ENCODE measurements around the gene GPSM1. TPM values are rescaled to one million over a fixed set of nuclear protein-coding genes. Genes with fewer than 3 reads are reported as not detected.

The GPSM1 gene
- total and polyA plus RNA-seq, 4 donors = 12.6 to 41.6 (median 22.7) TPM

DNA sequence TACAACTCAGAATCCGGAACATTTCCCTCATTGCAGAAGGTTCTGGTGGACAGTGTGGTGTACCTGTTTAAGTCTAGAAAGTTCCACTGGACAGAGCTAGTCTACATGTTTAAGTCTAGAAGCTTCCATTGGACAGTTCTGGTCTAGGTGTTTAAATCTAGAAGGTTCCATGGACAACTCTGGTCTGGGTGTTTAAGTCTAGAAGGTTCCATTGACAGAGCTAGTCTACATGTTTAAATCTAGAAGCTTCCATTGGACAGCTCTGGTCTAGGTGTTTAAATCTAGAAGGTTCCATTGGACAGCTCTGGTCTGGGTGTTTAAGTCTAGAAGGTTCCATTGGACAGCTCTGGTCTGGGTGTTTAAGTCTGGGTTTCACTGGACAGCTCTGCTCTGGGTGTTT is 48.4 kb upstream of the GPSM1 start:
- H3K9me3 ChIP-seq (ENCODE audit: control insufficient read depth in 4 of 4, insufficient read depth in 3 of 4, low read length in 3 of 4) = peaks cover 0 to 8% (median 0%) of the 10 kb centered on the region in 4 donors
- DNase-seq = no peak
- no peak for TF ChIP-seq CTCF (IDR thresholded peaks at IDR 0.05; ENCODE audit: control extremely low read depth, extremely low read depth)
- no peak for ATAC-seq (ENCODE audit: insufficient read depth, low FRiP score)
- no peaks in the 10 kb centered on the region for H3K36me3 ChIP-seq (ENCODE audit: control insufficient read depth in 4 of 4, insufficient read depth in 4 of 4, low read length in 4 of 4)
- 87 to 100% methylated on average over 1 of the region's 1 CpG for WGBS, 2 donors
- peaks cover 0 to 4% (median 0%) of the 10 kb centered on the region in 3 donors for H3K27me3 ChIP-seq (ENCODE audit: control insufficient read depth in 3 of 3, insufficient read depth in 3 of 3, low read length in 2 of 3)
- peaks cover 0 to 4% (median 0%) of the 10 kb centered on the region in 5 donors for H3K4me1 ChIP-seq (ENCODE audit: control insufficient read depth in 5 of 5, insufficient read depth in 5 of 5, low read length in 5 of 5)
- no peak overlapping the region for H3K4me3 ChIP-seq
- H3K27ac ChIP-seq (ENCODE audit: low read depth in 1 of 2, low read length in 1 of 2) = no peak overlapping the region
- no peak overlapping the region for H3K9ac ChIP-seq (ENCODE audit: insufficient read depth in 1 of 2, low read length in 2 of 2)

DNA sequence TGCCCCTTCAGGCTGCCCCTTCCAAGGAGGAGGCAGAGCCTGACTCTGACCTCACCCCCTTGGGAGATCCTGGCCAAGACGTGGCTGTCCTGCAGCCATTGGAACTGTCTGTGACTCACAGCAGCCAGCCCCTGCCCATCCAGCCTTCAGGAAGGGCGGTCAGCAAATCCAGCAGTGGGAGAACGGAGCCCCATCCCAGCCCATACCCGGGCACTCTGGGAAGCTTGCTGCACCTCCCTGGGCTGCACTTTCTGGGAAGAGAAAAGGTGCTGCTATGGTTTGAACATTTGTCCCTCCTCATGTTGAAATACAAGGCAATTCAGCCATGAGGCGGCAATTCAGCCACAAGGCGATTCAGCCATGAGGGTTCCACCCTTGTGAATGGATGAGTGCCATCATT is 47.9 kb upstream of the GPSM1 start:
- Histone ChIP-seq H3K36me3 (ENCODE audit: control insufficient read depth in 4 of 4, insufficient read depth in 4 of 4, low read length in 4 of 4) (no peaks in the 10 kb centered on the region), H3K27me3 (ENCODE audit: control insufficient read depth in 3 of 3, insufficient read depth in 3 of 3, low read length in 2 of 3) (peaks cover 0 to 4% (median 0%) of the 10 kb centered on the region in 3 donors), H3K4me3 (no peak overlapping the region), H3K4me1 (ENCODE audit: control insufficient read depth in 5 of 5, insufficient read depth in 5 of 5, low read length in 5 of 5) (peaks cover 0 to 4% (median 0%) of the 10 kb centered on the region in 5 donors), H3K27ac (ENCODE audit: low read depth in 1 of 2, low read length in 1 of 2) (no peak overlapping the region), H3K9me3 (ENCODE audit: control insufficient read depth in 4 of 4, insufficient read depth in 3 of 4, low read length in 3 of 4) (peaks cover 0 to 6% (median 0%) of the 10 kb centered on the region in 4 donors), H3K9ac (ENCODE audit: insufficient read depth in 1 of 2, low read length in 2 of 2) (no peak overlapping the region)
- DNase-seq = no peak
- TF ChIP-seq CTCF (IDR thresholded peaks at IDR 0.05; ENCODE audit: control extremely low read depth, extremely low read depth) = no peak
- ATAC-seq (ENCODE audit: insufficient read depth, low FRiP score) = no peak
- WGBS, 2 donors = 85 to 91% methylated on average over 5 to 6 of the region's 6 CpGs

DNA sequence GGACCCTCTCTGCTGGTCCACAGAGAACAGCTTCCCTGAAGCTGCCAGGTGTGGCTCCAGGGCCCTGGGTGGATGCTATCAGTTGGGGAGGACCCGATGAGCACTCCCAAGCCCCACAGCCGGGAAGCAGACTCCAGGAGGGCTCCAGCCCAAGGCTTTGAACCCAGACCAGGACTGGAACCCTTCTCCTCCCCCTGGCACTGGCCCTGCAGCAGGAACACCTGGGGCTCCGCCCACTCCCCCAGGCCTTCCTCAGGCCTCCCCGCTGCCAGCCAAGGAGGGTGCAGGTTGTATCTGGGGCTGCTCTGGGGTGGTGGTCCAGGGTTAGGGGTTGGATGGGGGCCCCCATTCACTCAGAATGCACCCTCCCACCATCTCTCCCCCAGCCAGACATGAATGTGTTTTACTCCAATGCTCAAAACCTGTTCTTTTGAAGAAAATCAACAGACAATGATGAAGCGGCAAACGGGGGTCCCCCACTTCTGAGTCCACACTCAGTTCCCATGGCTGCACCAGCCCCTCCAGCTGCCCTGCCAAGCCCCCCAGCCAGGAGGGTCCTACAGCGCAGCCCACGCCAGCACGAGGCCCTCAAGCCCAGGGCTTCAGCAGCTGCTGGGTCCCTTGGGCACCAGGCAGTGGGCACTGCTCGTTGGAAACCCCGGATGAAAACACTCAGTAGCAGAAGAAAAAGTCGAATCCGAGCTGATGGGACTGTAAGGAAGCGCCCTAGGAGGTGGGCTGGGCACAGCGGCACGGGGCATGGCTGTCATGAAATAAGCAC is 46.6 kb upstream of the GPSM1 start:
- no peak for DNase-seq
- Histone ChIP-seq H3K9me3 (ENCODE audit: control insufficient read depth in 4 of 4, insufficient read depth in 3 of 4, low read length in 3 of 4) (peaks cover 0 to 7% (median 0%) of the 10 kb centered on the region in 4 donors), H3K36me3 (ENCODE audit: control insufficient read depth in 4 of 4, insufficient read depth in 4 of 4, low read length in 4 of 4) (no peaks in the 10 kb centered on the region), H3K27me3 (ENCODE audit: control insufficient read depth in 3 of 3, insufficient read depth in 3 of 3, low read length in 2 of 3) (peaks cover 0 to 6% (median 0%) of the 10 kb centered on the region in 3 donors), H3K9ac (ENCODE audit: insufficient read depth in 1 of 2, low read length in 2 of 2) (no peak overlapping the region), H3K4me1 (ENCODE audit: control insufficient read depth in 5 of 5, insufficient read depth in 5 of 5, low read length in 5 of 5) (peaks cover 0 to 4% (median 0%) of the 10 kb centered on the region in 5 donors), H3K4me3 (no peak overlapping the region), H3K27ac (ENCODE audit: low read depth in 1 of 2, low read length in 1 of 2) (no peak overlapping the region)
- no peak for TF ChIP-seq CTCF (IDR thresholded peaks at IDR 0.05; ENCODE audit: control extremely low read depth, extremely low read depth)
- 90 to 92% methylated on average over 16 of the region's 16 CpGs for WGBS, 2 donors
- ATAC-seq (ENCODE audit: insufficient read depth, low FRiP score) = no peak
